Metanephros (tissue), 1 donor: ENCODE data around the gene PLA2G12B. TPM values are rescaled to one million over a fixed set of nuclear protein-coding genes. Genes with fewer than 3 reads are reported as not detected.

Experiments used
- total RNA-seq: library from RNA; depleted of rRNA; stranded (reverse); fragments of >200 nt; gene quantifications from one replicate; pipeline ENCODE4 v1.2.3, GENCODE V29; 2014

PLA2G12B gene
- total RNA-seq = 1.6 TPM

DNA sequence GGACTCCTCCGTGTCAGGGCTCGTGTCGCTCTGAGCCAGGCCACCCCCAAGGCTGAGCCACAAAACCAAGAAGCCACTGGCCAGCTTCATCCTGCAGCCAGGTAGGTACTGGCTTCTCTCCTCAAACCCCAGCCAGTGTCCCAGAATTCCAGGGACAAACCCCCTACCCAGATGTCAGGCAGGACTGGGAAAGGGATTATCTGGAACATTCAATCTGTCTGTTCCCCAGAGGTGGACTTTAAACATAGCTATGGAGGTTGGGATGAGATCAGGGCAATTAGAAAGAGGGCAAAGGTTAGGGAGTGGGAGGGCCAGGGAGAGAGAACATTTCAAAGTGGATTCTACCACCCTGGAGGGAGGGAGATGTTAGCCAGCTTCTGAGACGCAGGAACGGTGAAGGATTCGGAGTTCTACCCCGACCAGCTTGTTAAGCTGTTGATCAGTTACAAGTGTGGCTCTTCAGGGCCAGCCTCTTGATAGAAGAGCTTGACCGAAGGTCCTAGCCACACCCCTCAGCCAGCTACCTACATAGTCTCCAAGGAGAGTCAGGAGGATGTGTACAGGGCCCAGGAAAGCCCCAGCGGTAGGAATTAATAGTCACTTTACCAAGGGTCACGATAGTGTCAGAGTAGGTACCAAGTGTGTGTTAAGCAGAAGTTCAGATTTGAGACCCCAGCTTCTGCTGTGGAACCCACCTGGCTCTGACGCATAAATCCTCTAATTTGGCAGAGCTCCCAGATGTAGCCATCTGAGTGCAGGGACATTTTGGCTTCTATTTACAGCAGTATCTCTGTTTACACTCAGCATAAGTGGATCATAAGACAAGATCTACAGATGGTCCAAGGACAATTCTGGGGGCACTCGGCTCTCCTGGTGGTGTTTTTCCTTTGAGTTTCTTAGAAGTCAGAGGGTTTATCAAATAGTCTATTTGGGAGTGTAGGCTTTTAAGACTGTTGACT is at the start of gene PLA2G12B:
Gene PLA2G12B, minus strand, starts transcription at position 211 of the 959 bp plus-strand sequence. Its CDS starts 121 bp downstream, at position 90.

GRCh38 chr10:72893136-72893798 is 61.3 kb downstream of the PLA2G12B start, which contains the start of gene OIT3:
Gene OIT3 (plus strand): TSS chr10:72893739. CDS start chr10:72893799, 60 bp downstream.

Other genes starting within 250 kb of the PLA2G12B start
- gene OIT3, start 61.1 kb downstream of the PLA2G12B start, total RNA-seq = 2.4 TPM
- gene P4HA1, start 142.1 kb upstream of the PLA2G12B start, total RNA-seq = 52.2 TPM
- gene NUDT13, start 155.6 kb upstream of the PLA2G12B start, total RNA-seq = 0.70 TPM
- gene ECD, start 213.2 kb upstream of the PLA2G12B start, total RNA-seq = 30.3 TPM
- gene FAM149B1, start 213.3 kb upstream of the PLA2G12B start, total RNA-seq = 28.7 TPM